GM12873 (cell line): ENCODE measurements around the gene RPH3AL.

Source experiments
- TF ChIP-seq, protein P1 (sequence below): IDR thresholded peaks from 2 replicates; pipeline ENCODE4 v1.5.1; 2012; ENCODE audit warnings: low read depth, mild to moderate bottlenecking, moderate library complexity, low read length, control low read depth; ENCODE audit not compliant: insufficient read depth; ENCODE audit errors: missing control alignments

Gene RPH3AL

DNA sequence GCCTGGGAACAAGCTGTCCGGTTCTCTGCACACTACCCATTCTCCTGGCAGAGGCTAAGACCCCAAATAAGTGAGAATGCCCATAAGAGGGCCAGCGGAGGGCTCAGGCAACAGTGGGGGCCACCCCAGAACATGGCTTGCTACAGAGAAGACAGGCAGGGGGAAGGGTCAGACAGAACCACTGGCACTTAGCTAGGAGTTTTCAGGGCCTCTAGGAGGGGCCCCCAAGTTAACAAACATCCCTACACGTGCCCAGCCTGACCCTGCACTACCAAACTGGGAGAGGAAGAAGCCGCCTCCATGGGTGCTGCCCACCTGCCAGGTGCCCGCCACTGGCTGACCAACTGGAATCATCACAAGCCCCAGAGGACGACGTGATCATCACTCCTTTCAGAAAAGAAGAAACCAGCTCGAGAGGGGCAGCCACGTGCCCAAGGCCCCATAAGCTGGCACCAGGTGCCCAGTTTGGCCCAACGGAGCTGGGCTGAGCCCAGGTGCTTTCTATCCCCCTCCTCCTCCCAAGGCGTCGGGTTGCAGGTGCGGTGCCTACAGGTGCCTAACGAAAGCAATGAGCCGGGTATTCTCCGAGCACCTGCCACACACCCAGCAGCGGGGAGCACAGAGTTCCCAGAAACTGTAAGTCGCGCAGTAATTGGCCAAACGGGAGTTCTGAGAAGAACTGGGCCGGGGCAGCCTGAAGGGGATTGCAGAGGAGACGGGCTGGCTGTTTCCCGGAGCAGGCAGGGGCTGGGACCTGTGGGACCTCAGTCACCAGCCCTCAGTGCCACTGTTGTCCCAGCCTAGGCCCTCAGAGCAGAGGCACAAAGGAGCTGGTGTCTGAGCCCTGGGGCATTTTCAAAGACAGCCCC lies 13.2 kb downstream of the RPH3AL start:
- TF ChIP-seq, protein P1, sequence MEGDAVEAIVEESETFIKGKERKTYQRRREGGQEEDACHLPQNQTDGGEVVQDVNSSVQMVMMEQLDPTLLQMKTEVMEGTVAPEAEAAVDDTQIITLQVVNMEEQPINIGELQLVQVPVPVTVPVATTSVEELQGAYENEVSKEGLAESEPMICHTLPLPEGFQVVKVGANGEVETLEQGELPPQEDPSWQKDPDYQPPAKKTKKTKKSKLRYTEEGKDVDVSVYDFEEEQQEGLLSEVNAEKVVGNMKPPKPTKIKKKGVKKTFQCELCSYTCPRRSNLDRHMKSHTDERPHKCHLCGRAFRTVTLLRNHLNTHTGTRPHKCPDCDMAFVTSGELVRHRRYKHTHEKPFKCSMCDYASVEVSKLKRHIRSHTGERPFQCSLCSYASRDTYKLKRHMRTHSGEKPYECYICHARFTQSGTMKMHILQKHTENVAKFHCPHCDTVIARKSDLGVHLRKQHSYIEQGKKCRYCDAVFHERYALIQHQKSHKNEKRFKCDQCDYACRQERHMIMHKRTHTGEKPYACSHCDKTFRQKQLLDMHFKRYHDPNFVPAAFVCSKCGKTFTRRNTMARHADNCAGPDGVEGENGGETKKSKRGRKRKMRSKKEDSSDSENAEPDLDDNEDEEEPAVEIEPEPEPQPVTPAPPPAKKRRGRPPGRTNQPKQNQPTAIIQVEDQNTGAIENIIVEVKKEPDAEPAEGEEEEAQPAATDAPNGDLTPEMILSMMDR: no peak

DNA sequence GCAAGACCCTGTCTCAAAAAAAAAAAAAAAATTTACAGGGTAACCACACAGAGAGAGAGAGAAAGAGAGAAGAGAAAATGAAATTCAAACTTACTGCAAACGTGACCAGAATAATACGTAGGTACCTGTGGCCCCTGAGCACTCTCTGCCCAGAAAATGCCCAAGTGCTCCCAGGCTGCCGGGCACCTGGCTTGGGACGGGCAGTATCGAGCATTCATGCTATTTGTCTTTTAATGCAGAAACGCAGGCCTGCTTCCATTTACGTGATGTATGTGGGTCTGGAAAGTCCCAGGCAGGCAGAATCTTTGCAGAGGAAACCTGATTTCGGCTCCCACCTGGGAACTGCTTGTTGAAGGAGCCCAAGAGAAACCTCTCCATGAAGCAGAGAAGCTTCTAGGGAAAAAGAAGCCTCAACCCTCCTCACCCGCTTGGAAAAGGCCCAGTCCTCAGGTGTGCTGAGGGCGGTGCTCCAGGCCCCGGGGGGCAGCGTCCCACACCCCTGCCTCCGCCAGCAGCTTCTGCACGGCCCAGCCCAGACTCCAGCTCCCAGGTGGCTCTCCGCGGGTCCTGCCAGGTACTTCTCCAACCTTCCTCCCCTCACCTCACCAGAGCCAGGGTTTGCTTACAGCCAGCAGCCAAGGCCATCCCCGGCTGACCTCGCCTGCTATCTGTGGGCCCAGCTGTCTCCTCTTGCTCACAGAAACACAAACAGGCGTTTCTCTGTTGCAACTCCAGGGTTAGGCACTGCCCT lies 14.0 kb downstream of the RPH3AL start:
- TF ChIP-seq, protein P1: no peak

DNA sequence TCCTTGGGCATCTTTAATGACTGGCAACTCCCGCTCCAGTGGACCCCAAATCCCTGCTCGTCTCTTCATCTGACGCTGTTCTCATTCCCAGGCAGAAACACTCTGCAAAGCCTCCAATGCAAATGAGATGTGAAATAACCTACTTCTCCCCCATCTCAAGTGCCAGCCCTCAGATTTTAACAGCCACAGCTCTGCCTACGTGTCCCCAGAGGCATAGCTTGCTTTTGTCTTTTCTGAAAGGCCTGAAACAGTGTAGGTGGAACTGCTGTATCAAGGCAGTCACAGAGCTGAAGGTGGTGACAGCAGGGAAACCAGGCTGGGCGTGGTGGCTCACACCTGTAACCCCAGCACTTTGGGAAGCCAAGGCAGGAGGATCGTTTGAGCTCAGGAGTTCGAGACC lies 14.7 kb downstream of the RPH3AL start:
- TF ChIP-seq, protein P1: no peak

DNA sequence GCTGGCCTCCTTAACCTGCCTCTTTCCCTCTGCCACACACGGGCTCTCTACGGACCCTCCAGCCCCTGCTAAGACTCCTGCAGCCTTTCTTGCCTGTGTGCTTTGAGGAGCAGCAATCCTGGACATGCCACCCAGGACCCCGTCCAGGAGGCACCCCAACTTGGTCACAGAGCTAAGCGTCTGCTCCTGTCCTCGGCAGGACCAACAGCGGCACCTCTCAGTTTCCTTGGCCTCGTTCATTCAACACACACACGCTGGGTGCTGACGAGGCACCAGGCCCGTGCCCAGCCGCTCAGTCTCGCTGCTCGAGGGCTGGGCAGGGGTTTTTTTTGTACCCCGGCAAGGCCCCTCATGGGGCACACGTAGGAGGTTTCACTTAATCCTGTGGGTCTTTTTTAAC lies 15.2 kb downstream of the RPH3AL start:
- TF ChIP-seq, protein P1: no peak

DNA sequence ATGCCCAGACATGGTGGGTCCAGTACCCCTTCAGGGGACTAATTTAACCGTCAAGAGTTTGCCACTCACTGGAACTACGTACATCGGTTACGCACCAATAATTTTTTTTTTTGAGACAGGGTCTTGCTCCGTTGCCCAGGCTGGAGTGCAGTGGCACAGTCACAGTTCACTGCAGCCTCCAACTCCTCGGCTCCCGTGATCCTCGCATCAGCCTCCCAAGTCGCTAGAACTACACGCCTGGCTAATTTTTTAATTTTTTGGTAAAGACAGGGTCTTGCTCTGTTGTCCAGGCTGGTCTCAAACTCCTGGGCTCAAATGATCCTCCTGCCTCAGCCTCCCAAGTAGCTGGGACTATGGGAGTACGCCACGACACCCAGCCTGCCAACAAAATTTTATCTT lies 15.6 kb downstream of the RPH3AL start:
- TF ChIP-seq, protein P1: no peak

DNA sequence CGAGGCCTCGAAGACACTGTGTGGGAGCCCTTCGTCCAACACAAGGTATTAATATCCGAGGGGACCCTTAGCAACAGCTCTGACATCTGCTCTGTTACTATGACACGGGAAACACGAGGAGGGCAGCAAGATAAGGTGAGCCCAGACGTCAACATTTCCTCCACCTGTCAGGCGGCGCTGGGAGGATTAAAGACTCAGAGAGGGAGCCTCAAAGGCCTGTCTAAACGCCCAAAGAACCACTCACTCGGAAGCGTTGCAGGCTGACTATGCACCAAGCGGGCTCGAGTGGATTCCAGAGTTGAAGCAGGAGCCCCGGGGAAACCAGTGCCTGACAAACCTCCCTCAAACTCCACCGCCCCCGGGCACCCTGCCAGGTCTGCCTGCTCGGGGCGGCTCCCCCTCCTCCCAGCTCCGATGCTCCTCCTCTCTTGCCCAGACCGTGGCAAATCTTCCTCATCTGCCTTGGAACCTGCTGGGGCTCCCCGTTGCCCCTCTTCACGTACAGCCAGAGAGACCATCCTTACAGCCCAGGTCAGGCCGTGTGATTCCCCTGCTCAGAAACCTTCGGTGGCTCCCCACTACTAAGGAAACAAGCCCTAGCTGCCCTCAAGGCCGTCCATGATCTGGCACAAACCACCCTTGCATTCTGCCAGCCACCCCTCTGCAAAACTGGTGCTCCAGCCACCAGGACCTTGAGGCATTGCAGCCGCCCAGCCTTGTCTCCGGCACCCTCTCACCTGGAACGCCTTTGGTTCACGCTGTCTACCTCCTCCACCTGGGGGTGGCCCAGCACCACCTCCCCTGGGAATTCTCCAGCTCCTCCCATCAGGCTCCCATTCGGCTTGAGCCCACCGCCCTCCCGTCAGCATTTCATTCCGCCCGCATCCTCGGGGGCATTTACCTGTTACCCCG lies 16.2 kb downstream of the RPH3AL start:
- TF ChIP-seq, protein P1: no peak
